ENCODE data around the gene ENDOV.

The ENDOV gene

DNA sequence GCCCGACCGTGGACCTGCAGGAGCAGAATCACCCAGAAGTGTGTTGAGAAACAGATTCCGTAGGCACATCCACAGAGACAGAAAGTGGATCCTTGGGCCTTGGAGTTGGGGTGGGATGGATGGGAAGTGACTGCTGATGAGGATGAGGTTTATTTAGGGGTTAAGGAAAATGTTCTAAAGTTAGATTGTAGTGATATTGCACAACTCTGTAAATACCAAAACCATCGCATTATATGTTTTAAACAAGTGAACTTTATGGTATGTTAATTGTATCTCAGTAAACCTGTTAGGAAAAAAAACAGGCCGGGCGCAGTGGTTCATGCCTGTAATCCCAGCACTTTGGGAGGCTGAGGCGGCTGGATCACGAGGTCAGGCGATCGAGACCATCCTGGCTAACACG, 3.6 kb downstream of the ENDOV start:
- DNase-seq, result no peak

DNA sequence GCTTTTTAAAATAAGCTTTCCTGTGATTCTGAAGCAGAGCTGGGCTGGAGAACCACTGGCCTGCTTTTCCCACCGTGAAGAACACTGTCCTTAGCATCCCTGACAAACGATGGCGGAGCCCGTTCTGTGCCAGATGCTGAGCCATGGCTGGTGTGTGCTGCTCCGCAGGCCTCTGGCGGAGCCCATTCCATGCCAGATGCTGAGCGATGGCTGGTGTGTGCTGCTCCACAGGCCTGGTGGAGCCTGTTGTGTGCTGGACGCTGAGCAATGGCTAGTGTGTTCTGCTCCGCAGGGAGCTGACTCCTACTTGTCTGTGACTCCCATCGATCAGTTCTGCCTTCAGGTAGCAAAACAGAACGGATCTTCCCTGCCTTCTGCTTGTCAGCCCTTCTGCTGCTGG, 4.3 kb downstream of the ENDOV start:
- DNase-seq, result no peak

DNA sequence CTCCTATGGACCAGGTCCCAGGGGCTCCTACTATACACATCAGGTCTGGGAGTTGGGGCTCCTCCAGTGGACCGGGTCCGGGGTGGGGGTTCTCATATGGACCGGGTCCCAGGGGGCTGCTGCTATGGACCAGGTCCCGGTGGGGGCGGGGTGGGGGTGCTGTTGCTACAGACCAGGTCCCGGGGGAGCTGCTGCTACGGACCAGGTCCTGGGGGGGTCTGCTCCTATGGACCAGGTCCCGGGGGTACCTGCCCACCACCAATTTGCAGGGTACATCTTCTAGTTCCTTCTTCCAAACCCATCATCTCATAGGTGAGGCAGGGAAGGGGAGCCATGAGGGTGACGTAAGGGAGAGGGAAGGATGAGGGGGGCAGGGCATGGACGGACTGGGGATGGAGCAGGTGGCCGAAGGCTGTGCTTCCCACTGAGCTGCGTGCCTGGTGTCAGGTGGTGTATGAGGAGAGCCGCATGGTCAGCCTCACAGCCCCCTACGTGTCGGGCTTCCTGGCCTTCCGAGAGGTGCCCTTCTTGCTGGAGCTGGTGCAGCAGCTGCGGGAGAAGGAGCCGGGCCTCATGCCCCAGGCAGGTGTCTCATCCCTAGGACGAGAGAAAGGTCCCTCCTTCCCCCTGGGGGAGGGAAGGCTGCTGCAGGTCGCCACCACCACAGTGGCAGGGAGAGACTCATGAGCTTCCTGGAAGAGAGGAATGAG, 6.6 kb downstream of the ENDOV start:
- no peak for DNase-seq

DNA sequence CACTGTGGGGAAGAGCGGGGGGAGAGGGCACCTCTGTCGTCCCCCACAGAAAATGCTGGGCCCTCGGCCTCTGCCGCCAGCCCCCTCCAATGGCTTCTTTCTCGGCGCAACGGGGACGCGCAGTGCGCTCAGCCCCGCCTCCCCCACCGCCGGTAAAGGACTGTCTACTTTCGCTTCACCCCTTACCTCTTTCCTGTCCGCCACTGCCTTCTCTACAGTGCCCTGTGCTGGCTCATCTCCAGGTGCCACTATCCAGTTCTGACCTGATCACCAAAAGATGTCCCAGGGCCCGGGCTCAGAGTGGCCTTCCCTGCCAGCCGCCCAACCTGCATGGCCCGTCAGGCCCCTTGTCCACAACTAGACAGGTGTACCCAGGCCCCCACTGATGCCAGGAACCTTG, 7.3 kb downstream of the ENDOV start:
- no peak for DNase-seq

DNA sequence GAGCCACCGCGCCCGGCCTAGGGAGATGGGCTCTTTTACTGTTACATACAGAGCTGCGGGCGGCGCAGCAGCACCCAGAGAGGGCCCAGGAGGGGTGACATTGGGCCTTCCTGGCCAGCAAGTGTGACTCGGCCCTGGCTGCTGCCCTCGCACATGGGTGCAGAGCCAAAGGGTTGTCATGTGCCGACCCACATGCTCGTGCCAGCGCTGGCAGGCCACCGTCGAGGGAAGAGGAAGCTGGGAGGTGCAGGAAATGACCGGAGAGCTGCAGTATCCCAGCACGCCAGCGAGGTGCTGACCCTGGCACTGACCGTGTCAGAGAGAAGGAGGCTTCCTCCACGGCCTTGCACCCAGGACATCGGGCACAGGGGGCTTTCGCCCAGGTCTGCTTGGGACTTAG, 8.0 kb downstream of the ENDOV start:
- DNase-seq, result no peak

DNA sequence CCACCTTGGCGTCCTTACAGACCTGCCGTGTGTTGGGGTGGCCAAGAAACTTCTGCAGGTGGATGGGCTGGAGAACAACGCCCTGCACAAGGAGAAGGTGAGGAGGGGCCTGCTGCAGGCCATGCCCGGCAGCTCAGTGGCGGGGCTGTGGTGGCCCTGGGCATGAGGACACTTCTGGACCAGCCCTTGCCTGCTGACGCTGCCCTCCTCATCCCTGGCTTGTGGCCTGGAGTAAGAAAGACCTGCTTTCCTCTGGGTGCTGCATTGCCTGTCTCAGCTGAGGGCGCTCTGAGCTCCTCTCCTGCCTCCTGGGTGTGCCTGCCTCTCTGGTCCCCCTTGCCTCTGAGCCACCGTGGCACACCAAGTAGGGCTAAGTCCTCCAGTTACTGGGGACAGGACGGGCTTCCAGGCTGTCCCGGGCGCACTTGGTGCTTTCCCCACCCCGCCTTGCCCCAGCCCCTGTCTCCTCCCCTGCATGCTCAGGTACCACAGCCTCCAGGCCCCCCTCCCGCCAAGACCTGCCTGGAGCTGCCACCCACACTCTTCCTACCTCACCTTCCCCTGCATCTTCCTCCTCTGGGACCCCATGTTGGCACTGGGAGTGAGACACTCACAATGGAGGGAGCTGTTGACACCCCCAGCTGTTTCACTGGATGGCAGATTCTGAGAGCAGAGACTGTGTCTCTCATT, 8.7 kb downstream of the ENDOV start:
- DNase-seq, result no peak

DNA sequence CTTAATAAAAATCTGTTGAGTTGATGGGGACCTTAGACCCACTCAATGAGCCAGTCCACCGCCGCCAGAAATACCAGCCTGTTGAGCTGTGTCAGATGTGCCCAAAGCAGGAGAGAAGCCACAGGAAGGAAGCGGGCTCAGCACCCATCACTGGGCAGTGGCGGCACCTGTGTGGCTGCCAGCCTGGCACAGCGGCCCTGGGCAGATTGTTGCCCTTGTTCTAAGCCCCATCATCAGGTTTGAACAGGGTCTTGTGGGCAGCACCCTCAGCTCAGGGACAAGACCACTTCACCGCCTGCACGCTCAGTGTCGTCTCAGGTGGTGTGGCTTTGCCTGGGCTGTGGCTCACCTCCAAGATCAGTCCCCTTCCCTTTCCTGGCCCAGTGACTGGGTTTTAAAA, 9.3 kb downstream of the ENDOV start:
- DNase-seq, result no peak

DNA sequence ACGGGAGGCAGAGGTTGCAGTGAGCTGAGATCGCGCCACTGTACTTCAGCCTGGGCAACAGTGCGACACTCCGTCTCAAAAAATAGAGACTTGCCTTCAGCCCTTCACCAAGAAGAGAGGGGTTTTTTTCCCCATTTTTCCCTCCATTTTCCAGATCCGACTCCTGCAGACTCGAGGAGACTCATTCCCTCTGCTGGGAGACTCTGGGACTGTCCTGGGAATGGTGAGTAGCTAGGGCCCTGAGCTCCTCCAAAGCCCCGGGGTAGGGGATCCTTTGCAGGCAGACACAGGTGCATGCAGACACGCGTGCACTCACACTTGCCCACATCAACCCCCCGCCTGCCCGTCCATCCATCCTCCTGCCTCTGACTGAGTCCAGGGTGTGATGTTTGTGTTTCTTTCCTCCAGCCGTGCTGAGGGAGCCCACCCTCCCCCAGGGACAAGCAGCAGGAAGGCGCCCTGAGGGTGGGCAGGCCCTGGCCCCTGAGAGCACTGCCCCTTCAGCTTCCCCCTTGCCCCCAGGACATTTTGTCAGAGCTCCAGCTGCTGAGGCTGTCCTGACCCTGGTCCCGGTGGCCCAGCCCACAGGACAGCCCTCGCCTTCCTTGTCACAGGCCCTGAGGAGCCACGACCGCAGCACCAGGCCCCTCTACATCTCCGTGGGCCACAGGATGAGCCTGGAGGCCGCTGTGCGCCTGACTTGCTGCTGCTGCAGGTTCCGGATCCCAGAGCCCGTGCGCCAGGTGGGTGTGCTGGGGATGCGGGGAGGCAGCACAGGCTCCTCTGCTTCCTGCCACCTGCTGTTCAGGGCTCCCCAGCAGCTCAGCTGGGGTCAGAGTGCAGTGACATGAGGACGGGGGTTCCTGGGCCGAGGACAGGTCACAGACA, 10.2 kb downstream of the ENDOV start:
- no peak for DNase-seq

DNA sequence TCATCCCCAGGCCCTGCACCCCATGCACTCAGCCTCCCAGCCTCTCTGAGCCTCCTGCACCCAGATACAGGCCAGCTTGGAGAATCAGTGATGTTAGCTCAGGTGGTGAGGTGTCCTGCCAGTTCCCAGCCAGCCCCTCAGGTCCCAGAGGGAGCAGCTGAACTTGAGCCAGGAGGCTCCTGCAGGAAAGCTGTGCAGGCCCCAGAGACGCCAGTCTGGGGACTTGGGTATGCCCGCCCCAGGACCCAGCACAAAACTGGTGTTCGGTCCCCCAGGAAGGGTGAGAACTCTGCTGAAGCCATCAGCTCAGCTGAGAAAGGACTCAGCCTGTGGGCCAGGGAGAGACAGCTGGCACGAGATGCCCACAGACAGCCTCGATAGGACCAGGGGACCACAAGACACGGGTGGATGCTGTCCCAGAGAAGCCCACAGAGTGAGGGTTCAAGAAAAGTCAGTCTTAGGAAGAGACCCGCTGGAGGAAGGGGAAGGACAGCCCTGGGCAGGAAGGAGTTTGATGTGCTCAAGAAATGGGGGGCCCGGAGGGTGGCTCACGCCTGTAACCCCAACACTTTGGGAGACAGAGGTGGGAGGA, 11.0 kb downstream of the ENDOV start:
- DNase-seq, result no peak

DNA sequence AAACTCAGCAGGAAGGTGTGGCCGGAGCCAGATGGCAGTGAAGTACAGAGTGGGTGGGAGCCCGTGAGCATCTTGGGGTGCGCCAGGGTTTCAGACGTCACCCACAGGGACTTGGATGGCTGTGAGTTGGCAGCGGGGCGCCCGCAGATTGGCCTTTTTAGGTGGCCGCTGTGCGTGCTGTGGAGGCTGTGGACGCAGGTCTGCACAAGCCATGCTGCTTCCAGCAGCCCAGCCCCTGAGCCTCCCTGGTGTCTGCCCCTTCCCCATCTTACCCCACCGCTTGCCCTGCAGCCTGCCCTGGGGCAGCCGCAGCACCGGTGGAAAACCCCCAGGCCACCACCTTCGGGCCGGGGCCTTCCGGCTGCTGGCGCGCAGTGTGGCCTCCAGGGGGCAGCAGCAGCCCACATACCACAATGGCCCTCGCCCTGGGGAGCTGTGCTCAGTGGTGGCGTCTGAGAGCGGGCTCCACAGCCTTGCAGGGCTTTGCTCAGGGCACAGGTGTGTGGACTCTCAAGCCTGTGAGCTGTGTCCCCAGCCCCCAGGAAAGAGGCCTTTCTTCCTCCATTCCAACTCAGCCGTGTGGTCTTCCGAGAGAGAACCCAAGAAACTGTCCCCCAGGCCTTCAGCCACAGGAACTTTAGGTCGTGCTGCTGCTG, 11.8 kb downstream of the ENDOV start:
- peak; percentile 59 to 60 for DNase-seq

DNA sequence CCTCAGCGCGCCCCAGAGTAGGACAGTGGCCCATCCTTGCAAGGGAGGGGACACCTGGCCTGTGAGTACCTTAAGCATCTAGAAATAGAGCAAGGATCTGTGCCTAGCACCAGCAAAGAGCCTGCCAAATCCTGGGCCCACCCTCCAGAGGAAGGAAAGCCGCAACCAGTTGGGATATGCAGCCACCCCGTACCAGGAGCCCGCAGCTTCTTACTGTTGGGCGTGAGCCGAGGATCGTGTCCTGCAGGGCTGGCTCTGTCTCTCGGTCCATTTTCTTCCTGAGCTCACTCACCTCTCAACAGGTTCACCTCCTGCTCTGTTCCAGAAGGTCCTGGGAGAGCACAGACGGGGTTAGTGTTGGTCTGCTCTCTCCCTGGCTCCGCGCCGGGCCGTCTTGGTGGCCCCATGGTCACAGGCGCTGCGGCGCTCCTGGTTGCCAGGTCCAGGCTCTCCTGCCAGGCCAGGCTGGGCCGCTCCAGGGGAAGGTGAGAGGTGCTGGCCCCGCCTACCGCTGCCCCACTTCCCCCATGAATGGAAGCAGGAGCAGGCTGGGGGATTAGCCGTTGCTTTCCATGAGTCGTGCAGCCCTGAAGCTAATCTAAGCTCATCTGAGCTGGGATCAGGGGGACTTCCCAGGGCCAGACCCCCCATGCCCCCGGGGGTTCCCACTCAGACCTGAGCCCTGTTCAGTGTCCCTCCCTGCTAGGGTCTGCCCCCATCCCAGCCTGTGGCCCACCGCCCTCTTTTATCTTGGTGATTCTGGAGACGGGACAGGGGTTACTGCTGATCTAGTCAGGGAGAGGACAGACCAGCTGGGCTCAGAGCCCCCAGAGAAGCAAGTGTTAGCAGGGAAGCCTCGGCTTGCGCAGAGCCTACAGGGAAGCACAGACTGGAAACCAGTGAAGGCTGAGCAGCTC, 12.7 kb downstream of the ENDOV start:
- no peak for DNase-seq

DNA sequence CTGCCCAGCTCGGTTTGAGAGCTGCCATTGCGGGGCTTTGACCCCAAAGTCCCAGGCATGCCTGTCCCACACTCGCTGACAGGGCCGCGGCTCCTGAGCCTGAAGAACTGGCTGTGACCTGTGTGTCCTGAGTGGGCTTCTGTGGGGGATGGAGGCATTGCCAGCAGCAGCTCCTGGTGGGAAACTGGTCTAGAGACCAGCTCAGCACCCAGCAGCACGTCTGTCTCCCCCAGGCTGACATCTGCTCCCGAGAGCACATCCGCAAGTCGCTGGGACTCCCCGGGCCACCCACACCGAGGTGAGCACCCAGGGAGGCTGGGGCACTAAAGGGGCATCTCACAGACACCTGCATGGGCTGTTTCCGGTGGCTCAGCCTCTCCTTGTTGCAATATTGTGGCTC, 13.4 kb downstream of the ENDOV start:
- DNase-seq, result no peak

DNA sequence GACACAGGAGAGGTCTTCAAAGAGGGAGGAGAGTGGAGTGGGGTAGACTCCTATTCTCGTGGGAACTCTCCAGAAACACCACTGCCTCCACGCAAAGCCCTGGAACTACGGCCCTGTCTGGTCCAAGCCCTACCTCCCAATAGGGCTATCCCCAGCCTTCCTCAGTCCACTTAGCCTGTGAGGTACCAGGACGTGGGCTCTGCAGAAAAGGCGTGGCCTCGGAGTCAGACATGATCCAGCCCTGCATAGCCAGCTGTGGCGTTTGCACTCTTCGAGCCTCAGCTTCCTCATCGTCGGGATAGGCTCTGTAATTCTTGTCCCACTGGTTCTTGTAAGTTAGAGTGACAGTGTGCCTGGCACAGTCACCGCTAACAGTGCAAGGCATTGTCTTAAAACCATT, 13.8 kb downstream of the ENDOV start:
- DNase-seq, result no peak

DNA sequence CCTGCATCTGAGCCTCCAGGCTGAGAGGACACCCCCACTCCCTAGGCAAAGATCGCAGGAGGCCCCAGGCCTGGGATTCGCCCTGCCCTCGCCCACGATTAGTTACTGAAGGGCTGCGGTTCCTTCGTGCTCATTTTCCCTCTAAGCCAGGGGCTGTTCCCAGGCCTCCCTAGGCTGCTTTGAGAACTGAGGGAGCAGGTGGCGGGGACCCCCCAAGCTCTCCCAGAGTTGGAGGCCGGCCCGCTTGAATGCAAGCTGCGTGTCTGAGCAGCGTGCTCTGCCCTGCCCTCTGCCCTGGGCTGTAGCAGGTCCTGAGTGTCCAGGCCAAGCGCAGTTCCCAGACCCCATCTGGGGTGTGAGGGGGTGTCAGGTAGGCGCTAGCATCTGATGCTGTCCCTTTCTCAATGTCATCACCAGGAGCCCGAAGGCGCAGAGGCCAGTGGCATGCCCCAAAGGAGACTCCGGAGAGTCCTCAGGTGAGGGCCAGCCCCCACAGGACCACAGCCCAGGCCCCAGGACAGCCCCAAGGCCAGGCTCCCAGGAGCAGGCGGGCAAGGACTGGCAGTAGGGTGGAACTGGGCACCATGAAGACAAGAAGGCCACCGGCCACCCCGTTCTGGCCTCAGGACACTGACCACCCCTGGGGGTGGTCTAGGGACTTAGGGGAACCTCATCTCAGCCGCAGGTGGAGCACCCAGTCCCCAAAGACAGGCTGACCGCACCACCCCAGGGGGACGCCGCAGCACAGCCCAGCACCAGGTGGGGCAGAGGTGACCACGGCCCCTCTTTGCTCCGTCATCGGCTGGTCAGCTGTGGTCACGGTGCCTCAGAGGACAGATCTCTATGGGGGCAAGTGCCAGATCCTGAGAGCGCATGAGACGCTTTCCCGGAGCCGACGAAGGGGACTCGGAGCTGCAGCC, 14.6 kb downstream of the ENDOV start:
- DNase-seq, result no peak

DNA sequence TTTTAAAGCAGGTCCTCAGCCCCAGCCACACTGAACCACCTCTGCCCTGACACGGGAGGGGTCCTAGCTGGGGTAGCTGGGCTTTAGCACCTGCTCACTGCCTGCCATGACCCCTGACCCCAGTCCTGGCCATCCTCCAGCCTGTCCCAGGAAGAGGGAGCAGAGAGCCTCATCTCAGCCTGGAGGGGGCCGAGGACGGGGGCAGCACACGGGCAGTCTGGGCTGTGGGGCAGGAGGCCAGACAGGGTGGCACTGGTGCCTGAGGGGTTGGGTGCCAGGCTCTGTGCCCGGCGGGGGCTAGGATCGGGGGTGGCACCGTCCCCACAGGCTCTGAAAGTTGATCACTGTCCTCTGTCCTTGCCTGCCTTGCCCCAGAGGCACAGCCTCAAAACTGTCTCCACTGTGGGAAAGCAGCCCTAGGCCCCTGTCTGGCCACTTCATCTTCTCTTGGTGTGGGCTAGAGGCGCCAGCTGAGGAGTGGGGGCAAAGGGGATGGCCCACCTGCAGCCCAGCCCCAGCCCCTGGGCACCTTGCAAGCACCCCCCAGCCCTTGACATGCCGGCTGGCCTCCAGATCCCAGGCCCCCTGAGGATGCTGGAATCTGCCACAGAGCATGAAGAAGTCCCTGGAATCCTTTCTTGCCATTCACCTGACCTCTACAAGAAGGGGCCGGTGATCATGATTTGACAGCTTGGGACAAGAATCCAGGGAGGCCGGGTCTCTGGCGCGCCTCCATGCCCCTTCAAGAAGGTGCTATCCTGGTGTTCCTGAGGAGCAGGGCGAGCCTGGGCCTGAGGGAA, 15.7 kb downstream of the ENDOV start:
- no peak for DNase-seq

DNA sequence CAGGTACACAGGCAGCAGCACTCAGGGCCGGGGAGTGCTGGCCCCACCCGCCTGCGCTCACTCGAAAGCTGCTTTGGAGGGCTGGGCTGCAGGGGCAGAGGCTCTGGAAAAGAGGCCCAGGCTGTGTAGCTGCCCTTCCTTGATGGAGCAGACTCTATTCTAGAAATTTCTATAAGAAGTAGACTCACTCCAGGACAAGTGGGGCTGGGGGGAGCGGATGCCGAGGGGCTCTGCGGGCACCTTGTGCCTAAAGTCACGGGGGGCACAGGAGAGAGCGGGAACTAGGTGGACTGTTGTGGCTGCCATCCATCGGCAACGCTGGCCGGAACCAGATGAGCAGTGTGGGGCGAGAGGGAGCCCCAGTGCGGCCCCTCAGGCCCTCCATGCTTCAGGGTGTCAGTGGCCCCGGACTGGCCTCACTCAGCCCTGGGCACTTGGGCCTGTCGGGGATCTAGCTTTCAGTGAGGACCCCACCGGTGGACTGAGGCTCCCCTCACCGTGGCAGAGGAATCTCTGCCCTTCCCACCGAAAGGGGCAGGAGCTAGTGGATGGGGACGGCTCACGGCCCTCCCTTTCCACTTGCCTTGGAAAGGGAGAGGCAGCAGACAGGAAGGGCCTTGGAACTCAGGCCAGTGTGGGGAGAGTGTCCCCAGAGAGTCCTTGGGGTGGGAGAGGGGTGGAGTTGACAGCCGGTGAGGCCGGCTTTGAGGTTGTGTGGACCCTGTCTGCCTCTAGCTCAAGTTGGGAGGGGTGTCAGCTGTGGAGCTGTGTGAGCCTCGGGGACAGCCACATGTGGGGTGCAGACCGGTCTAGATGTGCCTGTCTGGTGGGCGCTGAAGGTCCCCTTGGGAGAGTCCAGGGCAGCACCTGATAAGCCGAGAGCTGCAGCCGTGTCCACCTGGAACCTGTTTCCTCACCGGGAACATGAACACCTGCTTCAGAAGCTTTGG, 16.6 kb downstream of the ENDOV start:
- DNase-seq, result no peak

DNA sequence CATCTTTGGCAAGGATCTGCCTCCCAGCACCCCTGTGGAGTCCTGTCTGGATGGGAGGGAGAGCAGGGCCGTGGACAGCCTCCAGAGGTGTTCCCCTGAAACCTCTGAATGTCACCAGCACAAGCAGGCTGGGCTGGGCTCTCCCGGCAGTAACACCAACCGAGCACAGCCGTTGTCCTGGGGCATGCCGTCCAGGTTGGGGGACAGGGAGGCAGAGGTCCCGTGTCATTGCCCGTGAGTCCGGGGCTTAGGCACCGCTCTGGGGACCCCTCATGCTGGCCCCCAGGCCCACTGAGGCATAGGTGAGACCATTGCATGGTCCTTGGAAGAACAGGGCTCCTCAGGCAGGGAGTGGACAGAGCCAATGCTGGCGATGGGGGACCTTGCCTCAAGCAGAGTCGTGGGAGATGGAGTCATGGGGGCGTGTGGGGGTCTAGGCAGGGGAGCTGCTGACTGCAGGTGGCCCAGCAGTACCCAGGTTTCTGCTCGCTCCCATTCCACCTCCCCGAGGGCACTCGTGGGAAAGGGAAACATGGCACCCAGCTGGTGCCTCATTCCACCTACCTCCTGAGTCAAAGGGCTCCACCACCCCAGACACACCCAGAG, 17.5 kb downstream of the ENDOV start:
- no peak for DNase-seq

DNA sequence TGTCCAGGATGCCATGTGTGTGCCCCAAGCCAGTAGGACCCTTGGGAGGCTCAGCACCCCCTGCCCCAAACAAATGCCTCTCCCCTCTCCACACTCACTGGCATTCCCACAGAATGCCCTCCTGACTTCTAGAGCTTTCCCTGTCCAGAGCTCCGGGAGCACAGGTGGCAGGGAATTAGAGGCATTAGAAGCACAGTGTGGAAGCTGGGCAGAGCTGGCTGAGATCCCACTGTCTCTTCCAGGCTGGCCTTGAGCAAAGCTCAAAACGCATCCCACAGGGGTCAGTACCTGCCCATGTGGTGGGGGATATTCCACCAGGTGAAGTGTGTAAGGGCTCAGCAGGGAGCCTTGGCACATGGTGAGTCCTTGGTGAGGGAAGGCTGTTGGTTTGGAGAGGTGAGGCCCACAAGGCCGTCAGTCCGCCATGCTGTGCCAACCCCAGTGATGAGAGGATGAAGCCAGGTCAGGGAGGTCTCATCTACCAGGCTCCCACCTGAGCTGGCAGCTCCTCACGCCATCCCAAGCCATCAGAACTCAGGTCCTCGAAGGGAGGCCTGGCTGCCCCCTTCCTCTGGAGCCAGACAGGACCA, 18.1 kb downstream of the ENDOV start:
- no peak for DNase-seq

Measured in AML-193 (cell line).